B cell (primary cell): ENCODE results near the gene POMT2. TPM values are rescaled to one million over a fixed set of nuclear protein-coding genes. Genes with fewer than 3 reads are reported as not detected.

ENCODE experiments used
- ATAC-seq: fragments of 200-7000 bp; cut with Tn5 transposase; one replicate; pipeline ENCODE4 v1.10.0; 2021; ENCODE audit warnings: low read depth, mild to moderate bottlenecking, moderate number of reproducible peaks, moderate library complexity
- CTCF ChIA-PET: fragments of 350-600 bp; sonication (Branson Sonifier 250); formaldehyde crosslinking; loops from one replicate; lab custom pipeline; 2021; ENCODE audit warnings: antibody characterized with exemption, inconsistent platforms; lab: Charles Lee
- POLR2A ChIA-PET: fragments of 350-600 bp; sonication (Branson Sonifier 250); formaldehyde crosslinking; loops from one replicate; lab custom pipeline; 2021; ENCODE audit warnings: antibody characterized with exemption; lab: Charles Lee
- DNase-seq: peaks from one replicate; pipeline ENCODE4 v3.0.0; 2013
- H2AFZ ChIP-seq: 2 replicates; pipeline ENCODE4 v1.6.1; 2012; ENCODE audit warnings: mild to moderate bottlenecking, low read depth, low read length; ENCODE audit not compliant: insufficient read depth, poor library complexity, severe bottlenecking
- H3K27ac ChIP-seq, 2 donors: 1 replicate in 1 of 2; 2 replicates in 1 of 2; pipeline ENCODE4 v1.5.1; 2012 to 2013; ENCODE audit warnings: low read length in 2 of 2, mild to moderate bottlenecking in 2 of 2, moderate library complexity in 1 of 2
- H3K27me3 ChIP-seq, 4 experiments: fragments of 200-600 bp in 1 of 4; sonication (generic) in 1 of 4; replicated peaks in 1 of 4; 1 replicate in 2 of 4; 2 replicates in 2 of 4; pipeline versions ENCODE4 v1.6.1 to v1.7.0; 2013 to 2016; ENCODE audit warnings: low read length in 3 of 4, mild to moderate bottlenecking in 2 of 4, mixed read lengths in 1 of 4, moderate library complexity in 1 of 4; ENCODE audit not compliant: insufficient read depth in 4 of 4, control insufficient read depth in 3 of 4; ENCODE audit errors: control extremely low read depth in 1 of 4
- H3K36me3 ChIP-seq, 2 experiments: replicated peaks in 1 of 2; 1 replicate in 1 of 2; 2 replicates in 1 of 2; pipeline versions ENCODE4 v1.6.1 to v1.7.1; 2013; ENCODE audit warnings: low read length in 1 of 2; ENCODE audit not compliant: insufficient read depth in 2 of 2, control insufficient read depth in 1 of 2; ENCODE audit errors: control extremely low read depth in 1 of 2, extremely low read depth in 1 of 2
- H3K4me1 ChIP-seq, 2 donors: fragments of 200-600 bp in 1 of 2; sonication (generic) in 1 of 2; 1 replicate in 1 of 2; 2 replicates in 1 of 2; pipeline versions ENCODE4 v1.5.1 to v1.6.1; 2013 to 2017; ENCODE audit warnings: low read length in 2 of 2; ENCODE audit not compliant: control insufficient read depth in 2 of 2, insufficient read depth in 2 of 2
- H3K4me2 ChIP-seq: replicated peaks from 2 replicates; pipeline ENCODE3; 2012; ENCODE audit warnings: mild to moderate bottlenecking, low read depth, low read length; ENCODE audit not compliant: poor library complexity, severe bottlenecking
- H3K4me3 ChIP-seq, 5 experiments: fragments of 200-600 bp in 1 of 5; sonication (generic) in 1 of 5; 1 replicate in 3 of 5; 2 replicates in 2 of 5; pipeline versions ENCODE4 v1.5.1 to v1.7.0; 2011 to 2016; ENCODE audit warnings: low read length in 4 of 5, mild to moderate bottlenecking in 4 of 5, low read depth in 2 of 5, control low read depth in 1 of 5, moderate library complexity in 1 of 5; ENCODE audit not compliant: insufficient read depth in 1 of 5; ENCODE audit errors: control extremely low read depth in 1 of 5, extremely low read depth in 1 of 5
- H3K79me2 ChIP-seq: fragments of 200-600 bp; sonication (generic); one replicate; pipeline ENCODE4 v1.6.0; 2016; ENCODE audit warnings: low read length; ENCODE audit not compliant: control insufficient read depth, insufficient read depth
- H3K9ac ChIP-seq: fragments of 200-600 bp; sonication (generic); 2 replicates; pipeline ENCODE4 v1.6.1; 2017; ENCODE audit warnings: mild to moderate bottlenecking, low read length, moderate library complexity
- H3K9me3 ChIP-seq, 3 donors: one replicate each; pipeline versions ENCODE4 v1.6.1 to v1.7.1; 2013; ENCODE audit warnings: low read length in 2 of 3; ENCODE audit not compliant: control insufficient read depth in 2 of 3, insufficient read depth in 1 of 3; ENCODE audit errors: control extremely low read depth in 1 of 3
- H4K20me1 ChIP-seq: 2 replicates; pipeline ENCODE4 v1.6.0; 2012; ENCODE audit warnings: mild to moderate bottlenecking, low read length; ENCODE audit not compliant: insufficient read depth, control insufficient read depth, poor library complexity, severe bottlenecking
- H3K27ac Mint-ChIP-seq: one replicate; pipeline ENCODE4 v1.8.0; 2021; ENCODE audit warnings: mixed read lengths
- H3K27me3 Mint-ChIP-seq: one replicate; pipeline ENCODE4 v1.8.0; 2021; ENCODE audit warnings: mixed read lengths
- H3K4me1 Mint-ChIP-seq: one replicate; pipeline ENCODE4 v1.8.0; 2021; ENCODE audit warnings: mixed read lengths
- H3K4me3 Mint-ChIP-seq: one replicate; pipeline ENCODE4 v1.8.0; 2021; ENCODE audit warnings: mixed read lengths
- H3K9me3 Mint-ChIP-seq: one replicate; pipeline ENCODE4 v1.8.0; 2022; ENCODE audit warnings: mixed read lengths; ENCODE audit not compliant: insufficient read depth
- CTCF ChIP-seq: fragments of 200-600 bp; IDR thresholded peaks from one replicate; pipeline ENCODE4 v1.8.0; 2022; ENCODE audit warnings: antibody characterized with exemption, mild to moderate bottlenecking
- EZH2 ChIP-seq: IDR thresholded peaks from 2 replicates; pipeline ENCODE4 v1.6.1; 2012; ENCODE audit warnings: borderline replicate concordance, low read depth, mild to moderate bottlenecking, moderate library complexity, low read length; ENCODE audit not compliant: insufficient read depth, poor library complexity, severe bottlenecking
- WGBS: methylation state at CpG from one replicate; pipeline ENCODE4 v1.1.5; 2013; ENCODE audit warnings: missing lambda C conversion rate; ENCODE audit not compliant: insufficient coverage; 5-methylcytosine and 5-hydroxymethylcytosine counted together
- intact Hi-C: fragments of 100-400 bp; cut with micrococcal nuclease; formaldehyde crosslinking; loops from one replicate; pipeline ENCODE4 v1.10.0; 2022
- polyA plus RNA-seq: library from polyadenylated mRNA; depleted of rRNA; stranded (reverse); fragments of >200 nt; gene quantifications from 2 replicates; pipeline ENCODE4 v1.2.3, GENCODE V29; 2012
- total RNA-seq, 2 donors: library from RNA; stranded (reverse); fragments of 120-200 nt in 1 of 2; gene quantifications; 1 replicate in 1 of 2; 2 replicates in 1 of 2; pipeline versions ENCODE4 v1.2.3 to v1.2.4, GENCODE V29; 2013 to 2022

POMT2 gene
- total and polyA plus RNA-seq, 2 donors (not counting 1 experiment from before 2014, with no cell fraction given), result 14.3 to 36.6 TPM

- no peak overlapping the region for H3K4me3 Mint-ChIP-seq
- peaks cover 0 to 11% (median 0%) of the 10 kb centered on the region in 3 donors for H3K9me3 ChIP-seq
- no peak overlapping the region for H2AFZ ChIP-seq
- no peak overlapping the region for H3K27ac Mint-ChIP-seq
- ChIA-PET POLR2A (no interaction called here), CTCF (no interaction called here)
- intact Hi-C loops, result no loop called here
- no peak overlapping the region for H3K4me3 ChIP-seq
- no peaks in the 10 kb centered on the region for H4K20me1 ChIP-seq
- H3K79me2 ChIP-seq, result no peaks in the 10 kb centered on the region
- H3K4me1 ChIP-seq, result peaks cover 5 to 10% of the 10 kb centered on the region in 2 donors
- H3K9me3 Mint-ChIP-seq, result no peaks in the 10 kb centered on the region
- peaks cover 15% of the 10 kb centered on the region for H3K4me1 Mint-ChIP-seq
- peaks cover 0 to 41% (median 8%) of the 10 kb centered on the region in 4 experiments for H3K27me3 ChIP-seq
- no peak for DNase-seq
- TF ChIP-seq CTCF (no peak), EZH2 (no peak)
- H3K27ac ChIP-seq, result no peak overlapping the region
- peaks cover 33% of the 10 kb centered on the region for H3K27me3 Mint-ChIP-seq
- H3K4me2 ChIP-seq, result no peak overlapping the region
- H3K9ac ChIP-seq, result no peak overlapping the region
- no peak for ATAC-seq
- H3K36me3 ChIP-seq, result no peaks in the 10 kb centered on the region
- 93% methylated on average over 4 of the region's 5 CpGs for WGBS
Observed at GRCh38 chr14:77267937-77268699, 52.6 kb downstream of the POMT2 start.

GRCh38 chr14:77266336-77266735, 54.3 kb downstream of the POMT2 start:
- no peak overlapping the region for H3K27ac Mint-ChIP-seq
- POLR2A ChIA-PET, result no interaction called here
- Histone ChIP-seq H4K20me1 (no peaks in the 10 kb centered on the region), H3K27ac (no peak overlapping the region), H3K9ac (no peak overlapping the region), H3K27me3 (peaks cover 0 to 30% (median 6%) of the 10 kb centered on the region in 4 experiments), H3K4me1 (peaks cover 5 to 9% of the 10 kb centered on the region in 2 donors), H3K36me3 (no peaks in the 10 kb centered on the region), H3K9me3 (peaks cover 0 to 11% (median 0%) of the 10 kb centered on the region in 3 donors), H3K79me2 (no peaks in the 10 kb centered on the region), H2AFZ (no peak overlapping the region), H3K4me3 (no peak overlapping the region), H3K4me2 (no peak overlapping the region)
- peaks cover 13% of the 10 kb centered on the region for H3K4me1 Mint-ChIP-seq
- no peak for ATAC-seq
- CTCF ChIA-PET, result no interaction called here
- no peak overlapping the region for H3K4me3 Mint-ChIP-seq
- intact Hi-C loops, result no loop called here
- H3K27me3 Mint-ChIP-seq, result peaks cover 23% of the 10 kb centered on the region
- no peak for DNase-seq
- no peaks in the 10 kb centered on the region for H3K9me3 Mint-ChIP-seq
- TF ChIP-seq CTCF (no peak), EZH2 (no peak)
- WGBS, result 95% methylated on average over 8 of the region's 8 CpGs
